HFFc6 (cell line): ENCODE data around the gene JARID2. TPM values are rescaled to one million over a fixed set of nuclear protein-coding genes. Genes with fewer than 3 reads are reported as not detected.

Source experiments
- DNase-seq: peaks from one replicate; pipeline ENCODE4 v3.0.0-alpha.2; 2018
- H3K27ac Mint-ChIP-seq: 2 replicates; pipeline ENCODE4 v1.8.0; 2020; ENCODE audit warnings: mild to moderate bottlenecking, mixed read lengths
- H3K27me3 Mint-ChIP-seq: 2 replicates; pipeline ENCODE4 v1.8.0; 2021; ENCODE audit warnings: mild to moderate bottlenecking, moderate library complexity, mixed read lengths; ENCODE audit not compliant: insufficient read depth
- H3K36me3 Mint-ChIP-seq: 2 replicates; pipeline ENCODE4 v1.8.0; 2021; ENCODE audit warnings: low read depth, mixed read lengths
- H3K4me1 Mint-ChIP-seq: 2 replicates; pipeline ENCODE4 v1.8.0; 2020; ENCODE audit warnings: low read depth, mixed read lengths
- H3K4me3 Mint-ChIP-seq: 2 replicates; pipeline ENCODE4 v1.8.0; 2020; ENCODE audit warnings: mild to moderate bottlenecking, moderate library complexity, mixed read lengths
- H3K9me3 Mint-ChIP-seq: 2 replicates; pipeline ENCODE4 v1.8.0; 2020; ENCODE audit warnings: mild to moderate bottlenecking, mixed read lengths
- total RNA-seq, 6 experiments: library from RNA; stranded (reverse); fragmentation: NEBNext Ultra II Directional; extraction: Animal tissue kit (Norgen Biotek cat#: 25700); gene quantifications; 2 replicates in 1 of 6; 3 replicates in 5 of 6; pipeline ENCODE4 v1.2.3, GENCODE V29; 2021
- TF ChIP-seq, protein P1 (sequence below): fragments of 200-600 bp; sonication (generic); IDR thresholded peaks from 2 replicates; pipeline ENCODE4 v1.5.0; 2021; ENCODE audit warnings: antibody characterized with exemption, mild to moderate bottlenecking

JARID2 gene
- total RNA-seq, 6 experiments from 2014 or later: 8.3 to 10.1 (median 9.5) TPM

DNA sequence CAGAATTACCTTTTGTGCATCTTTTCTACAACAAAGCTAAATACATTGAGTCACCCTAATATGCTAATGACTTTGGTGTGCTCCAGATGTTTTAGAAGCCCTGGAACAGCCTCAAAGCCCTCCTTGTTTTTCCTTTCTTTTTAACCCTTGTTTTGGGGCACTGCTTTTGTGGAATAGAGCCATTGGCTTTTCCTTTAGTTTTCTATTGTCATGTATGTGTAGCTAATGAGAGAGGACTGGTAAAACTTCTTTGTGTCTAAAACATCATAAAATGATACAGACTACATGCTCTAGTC lies 158.8 kb downstream of the JARID2 start:
- H3K36me3 Mint-ChIP-seq: no peaks in the 10 kb centered on the region
- H3K27ac Mint-ChIP-seq: no peak overlapping the region
- DNase-seq: no peak
- peaks cover 49% of the 10 kb centered on the region for H3K4me1 Mint-ChIP-seq
- H3K9me3 Mint-ChIP-seq: no peaks in the 10 kb centered on the region
- H3K27me3 Mint-ChIP-seq: 0 out of 2 replicates have a peak, but pooled peaks cover 3% of the 10 kb centered on the region
- TF ChIP-seq, protein P1, sequence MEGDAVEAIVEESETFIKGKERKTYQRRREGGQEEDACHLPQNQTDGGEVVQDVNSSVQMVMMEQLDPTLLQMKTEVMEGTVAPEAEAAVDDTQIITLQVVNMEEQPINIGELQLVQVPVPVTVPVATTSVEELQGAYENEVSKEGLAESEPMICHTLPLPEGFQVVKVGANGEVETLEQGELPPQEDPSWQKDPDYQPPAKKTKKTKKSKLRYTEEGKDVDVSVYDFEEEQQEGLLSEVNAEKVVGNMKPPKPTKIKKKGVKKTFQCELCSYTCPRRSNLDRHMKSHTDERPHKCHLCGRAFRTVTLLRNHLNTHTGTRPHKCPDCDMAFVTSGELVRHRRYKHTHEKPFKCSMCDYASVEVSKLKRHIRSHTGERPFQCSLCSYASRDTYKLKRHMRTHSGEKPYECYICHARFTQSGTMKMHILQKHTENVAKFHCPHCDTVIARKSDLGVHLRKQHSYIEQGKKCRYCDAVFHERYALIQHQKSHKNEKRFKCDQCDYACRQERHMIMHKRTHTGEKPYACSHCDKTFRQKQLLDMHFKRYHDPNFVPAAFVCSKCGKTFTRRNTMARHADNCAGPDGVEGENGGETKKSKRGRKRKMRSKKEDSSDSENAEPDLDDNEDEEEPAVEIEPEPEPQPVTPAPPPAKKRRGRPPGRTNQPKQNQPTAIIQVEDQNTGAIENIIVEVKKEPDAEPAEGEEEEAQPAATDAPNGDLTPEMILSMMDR: no peak
- H3K4me3 Mint-ChIP-seq: no peak overlapping the region

DNA sequence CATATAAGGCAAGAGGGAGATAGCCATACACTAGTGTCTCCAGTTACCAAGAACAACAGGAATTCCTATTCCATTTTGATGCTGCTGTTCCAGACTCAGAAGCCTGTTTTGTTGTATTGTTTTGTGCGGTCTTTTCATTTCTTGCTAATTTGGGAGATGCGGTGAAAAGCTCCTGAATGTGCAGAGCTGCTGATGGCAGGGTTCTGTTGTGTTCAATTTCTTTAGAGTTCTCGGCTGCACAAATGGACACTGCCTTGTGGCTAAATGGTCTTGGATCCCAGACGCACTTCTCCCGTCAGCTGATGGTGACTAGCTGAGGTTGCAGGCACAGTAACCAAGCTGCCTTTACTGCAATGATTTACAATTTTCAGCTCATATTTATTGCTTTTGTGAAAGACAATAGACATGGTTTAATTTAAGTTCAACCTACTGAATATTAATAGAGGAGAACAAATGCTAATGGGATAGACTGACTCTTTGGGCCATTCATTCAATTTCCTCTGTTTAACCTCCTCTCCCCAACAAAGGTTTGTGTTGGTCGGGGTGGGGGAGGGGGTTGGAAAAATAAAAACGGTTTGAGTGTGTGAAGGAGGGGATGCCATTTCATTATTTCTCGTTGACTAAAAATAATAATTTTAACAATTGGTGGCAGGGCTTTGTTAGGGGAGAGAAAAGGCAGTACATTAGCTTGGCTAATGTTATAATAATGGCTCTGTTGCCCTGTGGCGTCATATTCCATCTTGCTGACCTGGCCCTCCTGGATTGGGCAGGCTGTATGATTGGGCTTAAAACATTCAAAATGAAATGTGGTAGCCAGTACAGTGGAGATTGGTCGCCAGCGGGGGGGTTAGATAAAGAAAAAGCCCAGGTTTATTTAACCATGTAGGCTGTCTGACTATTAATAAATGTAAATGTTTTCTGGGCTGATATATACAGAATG lies 159.5 kb downstream of the JARID2 start:
- Mint-ChIP-seq H3K4me3 (no peak overlapping the region), H3K27ac (no peak overlapping the region), H3K4me1 (peaks cover 47% of the 10 kb centered on the region), H3K36me3 (no peaks in the 10 kb centered on the region), H3K27me3 (0 out of 2 replicates have a peak, but pooled peaks cover 3% of the 10 kb centered on the region), H3K9me3 (no peaks in the 10 kb centered on the region)
- TF ChIP-seq, protein P1: no peak
- no peak for DNase-seq

DNA sequence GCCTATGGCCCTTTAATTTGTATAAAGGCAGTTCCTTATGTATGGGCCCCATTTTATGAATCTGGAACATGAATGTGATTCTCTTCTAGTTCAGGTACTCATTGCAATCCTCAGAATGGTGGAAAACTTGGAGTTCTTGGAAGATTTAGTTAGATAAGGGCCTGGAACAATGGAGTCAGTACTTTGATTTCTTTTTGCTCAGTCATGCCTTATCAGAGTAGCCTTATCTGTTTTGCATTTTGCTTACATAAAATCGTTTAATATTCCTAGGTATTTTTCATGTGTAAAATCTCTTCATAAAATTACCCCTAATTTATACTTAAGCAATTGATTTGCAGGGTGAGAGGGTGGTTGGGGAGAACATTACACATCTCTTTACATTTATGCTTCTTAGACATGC lies 160.6 kb downstream of the JARID2 start:
- H3K36me3 Mint-ChIP-seq: no peaks in the 10 kb centered on the region
- no peak overlapping the region for H3K4me3 Mint-ChIP-seq
- H3K27ac Mint-ChIP-seq: no peak overlapping the region
- H3K27me3 Mint-ChIP-seq: 0 out of 2 replicates have a peak, but pooled peaks cover 3% of the 10 kb centered on the region
- TF ChIP-seq, protein P1: no peak
- peaks cover 48% of the 10 kb centered on the region for H3K4me1 Mint-ChIP-seq
- no peak for DNase-seq
- H3K9me3 Mint-ChIP-seq: no peaks in the 10 kb centered on the region

DNA sequence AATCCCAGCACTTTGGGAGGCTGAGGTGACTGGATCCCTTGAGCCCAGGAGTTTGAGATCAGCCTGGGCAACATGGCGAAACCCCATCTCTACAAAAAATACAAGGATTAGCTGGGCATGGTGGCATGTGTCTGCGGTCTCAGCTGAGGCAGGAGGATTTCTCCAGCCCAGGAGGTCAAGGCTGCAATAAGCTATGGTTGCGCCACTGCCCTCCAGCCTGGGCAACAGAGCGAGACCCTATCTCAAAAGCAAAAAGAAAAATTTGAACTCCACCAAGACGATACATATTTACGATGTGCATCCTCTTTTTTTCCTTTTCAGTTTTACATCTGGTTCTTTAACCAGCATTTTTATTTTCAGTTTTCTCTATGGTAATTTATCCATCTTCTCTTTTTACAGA lies 162.1 kb downstream of the JARID2 start:
- no peak for DNase-seq
- Mint-ChIP-seq H3K27me3 (0 out of 2 replicates have a peak, but pooled peaks cover 3% of the 10 kb centered on the region), H3K9me3 (no peaks in the 10 kb centered on the region), H3K4me1 (peaks cover 50% of the 10 kb centered on the region), H3K27ac (no peak overlapping the region), H3K4me3 (no peak overlapping the region), H3K36me3 (no peaks in the 10 kb centered on the region)
- TF ChIP-seq, protein P1: no peak

DNA sequence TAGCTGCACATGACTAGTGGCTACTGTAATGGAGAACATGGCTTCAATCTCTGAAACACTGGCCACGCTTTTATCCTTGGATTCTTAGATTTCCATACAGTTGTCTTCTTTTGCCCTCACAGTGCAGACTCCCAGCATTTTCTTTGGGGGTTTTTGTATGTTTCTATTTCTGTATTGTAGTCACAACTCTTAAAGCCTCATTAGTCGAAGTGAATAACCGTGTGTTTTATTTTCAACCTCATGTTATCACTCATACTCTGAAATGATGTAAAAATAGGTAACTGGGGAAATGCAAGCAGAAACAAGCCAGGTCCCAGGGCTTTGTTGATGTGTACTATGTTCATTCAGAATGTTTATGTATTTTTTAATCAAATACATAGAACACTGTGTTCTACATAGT lies 162.9 kb downstream of the JARID2 start:
- Mint-ChIP-seq H3K27me3 (no peaks in the 10 kb centered on the region), H3K9me3 (no peaks in the 10 kb centered on the region), H3K4me1 (peaks cover 52% of the 10 kb centered on the region), H3K27ac (no peak overlapping the region), H3K4me3 (no peak overlapping the region), H3K36me3 (no peaks in the 10 kb centered on the region)
- DNase-seq: no peak
- TF ChIP-seq, protein P1: no peak
